ENCODE results near the gene TMEM30A. TPM values are rescaled to one million over a fixed set of nuclear protein-coding genes. Genes with fewer than 3 reads are reported as not detected.
A peak's percentile ranks its signal among the peaks of the same experiment; 100 is the strongest.

The TMEM30A gene
- total RNA-seq, 1 experiment from 2014 or later = 65.2 TPM

GRCh38 chr6:75278474-75279077 lies 6.0 kb downstream of the TMEM30A start:
- no peak overlapping the region for H3K18ac ChIP-seq (ENCODE audit: insufficient read length, low read depth, low read length)
- H3K23me2 ChIP-seq (ENCODE audit: insufficient read length, low read depth, low read length, poor library complexity, severe bottlenecking) = no peaks in the 10 kb centered on the region
- no peak overlapping the region for H3K4me2 ChIP-seq (ENCODE audit: insufficient read depth, insufficient read length, low read length)
- H4K20me1 ChIP-seq (ENCODE audit: control insufficient read depth, insufficient read depth, insufficient read length) = no peaks in the 10 kb centered on the region
- no peak overlapping the region for H3K4ac ChIP-seq (ENCODE audit: low read depth, low read length)
- H2BK15ac ChIP-seq (ENCODE audit: low read depth, low read length) = no peak overlapping the region
- no peak overlapping the region for H2BK120ac ChIP-seq (ENCODE audit: low read depth, low read length, poor library complexity, severe bottlenecking)
- no peak overlapping the region for H3K9ac ChIP-seq (ENCODE audit: extremely low read depth, insufficient read length, low read length)
- H4K91ac ChIP-seq (ENCODE audit: insufficient read length, low read depth, low read length) = no peak overlapping the region
- H3K27me3 ChIP-seq (ENCODE audit: insufficient read depth, low read length) = no peaks in the 10 kb centered on the region
- peaks cover 12 to 31% (median 20%) of the 10 kb centered on the region in 3 experiments; a peak in 6 of 7 replicates for H3K36me3 Mint-ChIP-seq (ENCODE audit: insufficient read depth in 1 of 3, low read depth in 3 of 3)
- H3K4me1 Mint-ChIP-seq = peaks cover 65% of the 10 kb centered on the region in 2 experiments
- no peak overlapping the region for H3K56ac ChIP-seq (ENCODE audit: insufficient read length, low read depth, low read length)
- no peak overlapping the region for H2BK20ac ChIP-seq (ENCODE audit: low read depth, low read length, poor library complexity, severe bottlenecking)
- no peak overlapping the region for H3K23ac ChIP-seq (ENCODE audit: insufficient read length, low read depth, low read length)
- peaks cover 7% of the 10 kb centered on the region for H3K79me1 ChIP-seq (ENCODE audit: insufficient read depth, low read depth, low read length, poor library complexity, severe bottlenecking)
- no peak overlapping the region for H3K4me3 Mint-ChIP-seq
- H3T11ph ChIP-seq (ENCODE audit: low read length) = no peak overlapping the region
- peaks cover 19% of the 10 kb centered on the region; the same call in 1 of the 2 replicates for H3K4me1 ChIP-seq (ENCODE audit: insufficient read depth, low read length)
- no peak overlapping the region for H4K5ac ChIP-seq (ENCODE audit: insufficient read length, low read depth, low read length)
- H2BK5ac ChIP-seq (ENCODE audit: insufficient read length, low read length) = no peak overlapping the region
- H2AFZ ChIP-seq (ENCODE audit: low read length) = no peak overlapping the region
- peak overlapping the region in 1 of 3 experiments; percentile 2; a peak in 3 of 7 replicates for H3K27ac Mint-ChIP-seq
- H3K79me2 ChIP-seq (ENCODE audit: insufficient read depth, low read length) = peaks cover 37% of the 10 kb centered on the region; the same call in 1 of the 2 replicates
- DNase-seq = no peak
- H3K14ac ChIP-seq (ENCODE audit: insufficient read depth, low read length) = no peak overlapping the region
- WGBS (ENCODE audit: extremely low coverage, insufficient read length, low lambda C conversion rate) = no CpG with 5 or more reads among the region's 4 CpGs
- no peak overlapping the region for H4K8ac ChIP-seq (replicated peaks; ENCODE audit: insufficient read length, low read depth, low read length)
- no peaks in the 10 kb centered on the region for H3K9me3 ChIP-seq (ENCODE audit: control insufficient read depth, low read depth, low read length)
- peak overlapping the region; percentile 42 for H3K27ac ChIP-seq (ENCODE audit: insufficient read length, low read depth, low read length)
- TF ChIP-seq CTCF (conservative IDR thresholded peaks at IDR 0.05) = no peak
- no peak overlapping the region for H2BK12ac ChIP-seq (ENCODE audit: insufficient read length, low read depth, low read length)
- H2AK5ac ChIP-seq (ENCODE audit: insufficient read length, low read length) = no peak overlapping the region
- H3K9me3 Mint-ChIP-seq = no peaks in the 10 kb centered on the region
- no peaks in the 10 kb centered on the region for H3K27me3 Mint-ChIP-seq (ENCODE audit: low read depth)
